Activated CD4-positive, CD25-positive, alpha-beta regulatory T cell treated with anti-CD3 and anti-CD28 coated beads, Interleukin-2, amount 50 U/mL, for 16 hours (primary cell): ENCODE results near the gene PALLD.
"Not testable (repeated sequence)": the region's sequence is repeated elsewhere in the genome, so short reads cannot be mapped to it uniquely, and the experiment has no call there.

Experiments used
- DNase-seq: peaks from one replicate; pipeline ENCODE4 v3.0.0-alpha.2; 2020; ENCODE audit warnings: low read depth, low spot score

Gene PALLD

GRCh38 chr4:168945291-168945690 lies 448.4 kb downstream of the PALLD start:
- DNase-seq: no peak

- DNase-seq: not testable (repeated sequence)
Measured at GRCh38 chr4:168952821-168953246, 456.0 kb downstream of the PALLD start.

GRCh38 chr4:168955674-168956073 lies 458.8 kb downstream of the PALLD start:
- DNase-seq: no peak

- DNase-seq: no peak
Measured at GRCh38 chr4:168960716-168961115, 463.9 kb downstream of the PALLD start.

- DNase-seq: no peak
Measured at GRCh38 chr4:168972596-168972995, 475.7 kb downstream of the PALLD start.
